GM12872 (cell line): ENCODE results near the gene LAMA5.

Experiments used
- CTCF ChIP-seq: IDR thresholded peaks from 3 replicates; pipeline ENCODE4 v1.5.1; 2011; ENCODE audit warnings: low read depth, mild to moderate bottlenecking, low read length, moderate library complexity; ENCODE audit not compliant: insufficient read depth

The LAMA5 gene

GRCh38 chr20:62359491-62360121 is 7.5 kb downstream of the LAMA5 start:
- no peak for TF ChIP-seq CTCF

GRCh38 chr20:62359043-62359490 is 8.0 kb downstream of the LAMA5 start:
- no peak for TF ChIP-seq CTCF

GRCh38 chr20:62358171-62359042 is 8.7 kb downstream of the LAMA5 start:
- no peak for TF ChIP-seq CTCF

- TF ChIP-seq CTCF: no peak
Observed at GRCh38 chr20:62357681-62358080, 9.4 kb downstream of the LAMA5 start.

- TF ChIP-seq CTCF: no peak
Observed at GRCh38 chr20:62357187-62357667, 9.9 kb downstream of the LAMA5 start.

- no peak for TF ChIP-seq CTCF
Observed at GRCh38 chr20:62356589-62357186, 10.4 kb downstream of the LAMA5 start.
